Stimulated activated CD8-positive, alpha-beta memory T cell treated with anti-CD3 and anti-CD28 coated beads, Interleukin-12 subunit alpha, Interleukin-12 subunit beta, amount 100 ng/mL, for 1 hour (primary cell): ENCODE results near the gene TPTE.
"Not testable (repeated sequence)": the region's sequence is repeated elsewhere in the genome, so short reads cannot be mapped to it uniquely, and the experiment has no call there.

ENCODE experiments used
- DNase-seq: peaks from one replicate; pipeline ENCODE4 v3.0.0-alpha.2; 2020; ENCODE audit warnings: low read depth

The TPTE gene

GRCh38 chr21:10521091-10521598, at the start of gene TPTE:
Gene TPTE, plus strand, starts transcription at chr21:10521583. Its CDS starts 17,141 bp downstream, at chr21:10538724.
- no peak for DNase-seq

GRCh38 chr21:10471999-10472398, 49.4 kb upstream of the TPTE start:
- DNase-seq, result not testable (repeated sequence)

GRCh38 chr21:10477794-10478193, 43.6 kb upstream of the TPTE start:
- DNase-seq, result not testable (repeated sequence)

GRCh38 chr21:10479875-10480274, 41.5 kb upstream of the TPTE start:
- DNase-seq, result not testable (repeated sequence)

- DNase-seq, result not testable (repeated sequence)
Measured at GRCh38 chr21:10484864-10485263, 36.5 kb upstream of the TPTE start.

- DNase-seq, result not testable (repeated sequence)
Measured at GRCh38 chr21:10490453-10490852, 30.9 kb upstream of the TPTE start.

- DNase-seq, result no peak
Measured at GRCh38 chr21:10511116-10511515, 10.3 kb upstream of the TPTE start.

GRCh38 chr21:10516889-10517288, 4.5 kb upstream of the TPTE start:
- not testable (repeated sequence) for DNase-seq

- DNase-seq, result not testable (repeated sequence)
Measured at GRCh38 chr21:10517904-10518303, 3.5 kb upstream of the TPTE start.

- not testable (repeated sequence) for DNase-seq
Measured at GRCh38 chr21:10521835-10522500, 585 bp downstream of the TPTE start.

- no peak for DNase-seq
Measured at GRCh38 chr21:10539956-10540355, 18.6 kb downstream of the TPTE start.

- not testable (repeated sequence) for DNase-seq
Measured at GRCh38 chr21:10544376-10544775, 23.0 kb downstream of the TPTE start.

GRCh38 chr21:10547868-10548267, 26.5 kb downstream of the TPTE start:
- DNase-seq, result not testable (repeated sequence)

GRCh38 chr21:10548331-10548954, 27.1 kb downstream of the TPTE start:
- DNase-seq, result not testable (repeated sequence)

- not testable (repeated sequence) for DNase-seq
Measured at GRCh38 chr21:10570803-10571202, 49.4 kb downstream of the TPTE start.

GRCh38 chr21:10574531-10575310, 53.3 kb downstream of the TPTE start:
- not testable (repeated sequence) for DNase-seq

GRCh38 chr21:10575311-10575667, 53.9 kb downstream of the TPTE start:
- no peak for DNase-seq

GRCh38 chr21:10578910-10579309, 57.5 kb downstream of the TPTE start:
- DNase-seq, result not testable (repeated sequence)

- not testable (repeated sequence) for DNase-seq
Measured at GRCh38 chr21:10589115-10589514, 67.7 kb downstream of the TPTE start.

GRCh38 chr21:10607074-10607473, 85.7 kb downstream of the TPTE start:
- not testable (repeated sequence) for DNase-seq

- not testable (repeated sequence) for DNase-seq
Measured at GRCh38 chr21:10614285-10614684, 92.9 kb downstream of the TPTE start.

GRCh38 chr21:10616061-10616460, 94.7 kb downstream of the TPTE start:
- not testable (repeated sequence) for DNase-seq

- DNase-seq, result no peak
Measured at GRCh38 chr21:10616535-10616934, 95.2 kb downstream of the TPTE start.
